Upper lobe of left lung (tissue), 6 donors: Measurements from ENCODE around the gene ZBTB38. TPM values are rescaled to one million over a fixed set of nuclear protein-coding genes. Genes with fewer than 3 reads are reported as not detected.
A peak's percentile ranks its signal among the peaks of the same experiment; 100 is the strongest.

Source experiments
- ATAC-seq, 2 donors: fragments of 200-7000 bp; cut with Tn5 transposase; one replicate each; pipeline ENCODE4 v1.9.1; 2022; ENCODE audit warnings: mild to moderate bottlenecking in 2 of 2, moderate library complexity in 2 of 2; ENCODE audit not compliant: low FRiP score in 2 of 2
- DNase-seq, 2 donors: peaks; one replicate each; pipeline ENCODE4 v3.0.0-alpha.2; 2019 to 2020
- H3K27ac ChIP-seq, 4 donors: fragments of 200-600 bp; sonication (generic); one replicate each; pipeline ENCODE4 v1.5.1; 2016 to 2019
- H3K27me3 ChIP-seq, 4 donors: fragments of 200-600 bp; sonication (generic); one replicate each; pipeline ENCODE4 v1.5.1; 2017 to 2019
- H3K36me3 ChIP-seq, 4 donors: fragments of 200-600 bp; sonication (generic); one replicate each; pipeline ENCODE4 v1.5.1; 2016 to 2019
- H3K4me1 ChIP-seq, 4 donors: fragments of 200-600 bp; sonication (generic); one replicate each; pipeline ENCODE4 v1.5.1; 2018 to 2019
- H3K4me3 ChIP-seq, 4 donors: fragments of 200-600 bp; sonication (generic); one replicate each; pipeline ENCODE4 v1.5.1; 2017 to 2019; ENCODE audit warnings: mild to moderate bottlenecking in 2 of 4, moderate library complexity in 1 of 4
- H3K9me3 ChIP-seq, 4 donors: fragments of 200-600 bp; sonication (generic); one replicate each; pipeline ENCODE4 v1.5.1; 2018 to 2019
- CTCF ChIP-seq, 6 experiments: fragments of 450-650 bp in 4 of 6; fragments of 200-600 bp in 2 of 6; sonication (generic) in 2 of 6; IDR thresholded peaks; one replicate each; pipeline ENCODE4 v1.5.1; 2016 to 2019; ENCODE audit warnings: antibody characterized with exemption in 6 of 6
- EP300 ChIP-seq, 4 donors: sonication (generic); formaldehyde crosslinking; IDR thresholded peaks; one replicate each; pipeline ENCODE4 v1.5.1; 2017; ENCODE audit warnings: antibody characterized with exemption in 4 of 4, control low read depth in 2 of 4
- POLR2A ChIP-seq, 4 donors: fragments of 450-650 bp; IDR thresholded peaks; one replicate each; pipeline ENCODE4 v1.5.1; 2016 to 2017; ENCODE audit warnings: antibody characterized with exemption in 4 of 4, mild to moderate bottlenecking in 2 of 4
- POLR2AphosphoS5 ChIP-seq, 2 donors: sonication (generic); formaldehyde crosslinking; IDR thresholded peaks; one replicate each; pipeline ENCODE4 v1.5.1; 2017; ENCODE audit warnings: antibody characterized with exemption in 2 of 2
- WGBS, 2 donors: methylation state at CpG; one replicate each; pipeline ENCODE4 v1.1.5; 2017 to 2018; 5-methylcytosine and 5-hydroxymethylcytosine counted together
- total RNA-seq, 6 donors: library from RNA; depleted of rRNA in 4 of 6; stranded (reverse); fragments of >200 nt in 4 of 6; gene quantifications; one replicate each; pipeline versions ENCODE4 v1.1.0 to v1.2.1, GENCODE V29; 2016 to 2021
- donor health status: DM: no; HTN: no; CAD: no; lungs with moderate emphysema.
- donor health status: DM: no; HTN: yes; CAD: no; lungs with severe emphysema.

Gene ZBTB38
- total RNA-seq, 6 donors from 2014 or later = 80.2 to 146 (median 91.8) TPM

DNA sequence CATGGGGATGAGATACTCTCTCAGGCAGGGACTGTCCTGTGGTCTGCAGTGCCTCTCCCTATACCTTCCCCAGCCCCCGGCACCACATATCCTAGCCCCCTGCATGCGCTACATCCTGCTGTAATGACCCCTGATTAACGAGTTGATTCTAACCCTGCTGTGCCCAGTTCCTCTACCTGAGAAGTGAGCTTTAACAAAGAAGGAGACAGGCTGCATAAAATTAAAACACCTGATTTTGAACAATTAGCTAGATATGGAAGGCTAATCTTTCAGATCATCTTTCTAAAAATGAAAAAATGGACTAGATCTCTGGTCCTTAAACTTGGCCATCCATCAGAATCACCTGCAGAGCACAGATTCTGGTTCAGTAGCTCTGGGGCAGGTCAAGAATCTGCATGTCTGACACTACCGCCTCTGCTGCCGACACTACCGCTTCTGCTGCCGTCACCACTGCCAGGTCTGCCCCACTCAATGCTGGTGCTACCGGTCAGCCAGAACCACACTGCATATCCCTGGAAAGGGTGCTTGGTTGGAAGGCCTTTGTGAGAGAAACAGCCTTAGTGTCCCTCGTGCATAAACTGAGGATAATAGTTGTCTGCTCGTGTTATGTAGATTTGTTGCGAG is 33.6 kb upstream of the ZBTB38 start:
- TF ChIP-seq CTCF (IDR thresholded peaks at IDR 0.05) (no peak), POLR2AphosphoS5 (IDR thresholded peaks at IDR 0.05) (no peak), POLR2A (IDR thresholded peaks at IDR 0.05) (no peak), EP300 (IDR thresholded peaks at IDR 0.05) (no peak)
- Histone ChIP-seq H3K4me3 (no peak overlapping the region), H3K27ac (no peak overlapping the region), H3K9me3 (no peaks in the 10 kb centered on the region), H3K4me1 (peaks cover 0 to 9% (median 3%) of the 10 kb centered on the region in 4 donors), H3K36me3 (no peaks in the 10 kb centered on the region), H3K27me3 (no peaks in the 10 kb centered on the region)
- WGBS, 2 donors = 95 to 97% methylated on average over 11 of the region's 11 CpGs
- DNase-seq = no peak
- no peak for ATAC-seq

GRCh38 chr3:141335531-141336061 is 32.7 kb upstream of the ZBTB38 start:
- no peaks in the 10 kb centered on the region for H3K36me3 ChIP-seq
- no peak for DNase-seq
- no peaks in the 10 kb centered on the region for H3K9me3 ChIP-seq
- ATAC-seq = no peak
- WGBS, 2 donors = 84 to 93% methylated on average over 1 to 2 of the region's 2 CpGs
- peaks cover 0 to 9% (median 3%) of the 10 kb centered on the region in 4 donors for H3K4me1 ChIP-seq
- TF ChIP-seq CTCF (IDR thresholded peaks at IDR 0.05) (no peak), POLR2AphosphoS5 (IDR thresholded peaks at IDR 0.05) (no peak), EP300 (IDR thresholded peaks at IDR 0.05) (no peak), POLR2A (IDR thresholded peaks at IDR 0.05) (no peak)
- H3K4me3 ChIP-seq = no peak overlapping the region
- H3K27me3 ChIP-seq = no peaks in the 10 kb centered on the region
- H3K27ac ChIP-seq = no peak overlapping the region

DNA sequence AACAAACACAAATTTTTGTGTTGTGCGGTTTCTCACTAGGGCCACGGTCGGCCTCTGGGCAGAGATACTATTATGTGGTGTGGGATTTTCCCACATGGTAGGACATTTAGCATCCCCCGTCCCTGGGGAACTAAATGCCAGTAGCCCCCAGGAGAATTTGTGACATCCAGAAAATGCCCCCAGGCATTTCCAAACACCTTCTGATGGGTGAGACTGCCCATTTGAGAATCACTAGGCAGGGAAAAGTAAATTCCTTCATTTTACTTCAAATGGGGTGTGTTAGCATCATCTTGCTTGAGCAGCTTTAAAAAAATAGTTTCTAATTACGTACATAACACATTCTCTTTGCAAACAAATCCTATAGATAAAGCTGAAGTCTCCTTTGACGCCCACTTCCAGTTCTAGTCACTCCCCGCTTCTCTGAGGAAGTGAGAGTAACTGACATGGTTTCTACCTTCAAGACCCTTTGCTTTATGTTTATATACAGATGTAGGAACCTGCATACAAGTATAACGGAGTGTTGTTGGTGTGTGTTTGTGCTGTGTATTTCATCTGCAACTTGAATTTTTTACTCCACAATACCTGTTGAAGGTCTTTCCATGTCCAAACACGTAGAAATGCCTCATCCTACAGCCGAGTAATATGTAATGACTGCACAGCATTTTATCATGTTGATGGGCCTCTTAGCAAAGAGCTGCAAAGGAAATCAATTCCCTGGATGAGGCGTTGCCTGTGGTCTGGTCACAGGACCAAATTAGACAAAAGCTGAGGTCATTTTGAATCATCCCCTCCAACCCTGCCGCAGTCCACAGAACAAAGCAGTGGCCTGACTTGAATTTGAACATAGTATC is 31.4 kb upstream of the ZBTB38 start:
- no peaks in the 10 kb centered on the region for H3K36me3 ChIP-seq
- H3K27ac ChIP-seq = peak overlapping the region in 2 of 4 donors; percentile 8 to 54
- peak in 1 of 2 donors; percentile 82 for ATAC-seq
- no peak for DNase-seq
- 67 to 69% methylated on average over 11 to 12 of the region's 12 CpGs for WGBS, 2 donors
- H3K4me1 ChIP-seq = peaks cover 0 to 9% (median 3%) of the 10 kb centered on the region in 4 donors
- TF ChIP-seq EP300 (IDR thresholded peaks at IDR 0.05) (no peak), CTCF (IDR thresholded peaks at IDR 0.05) (no peak), POLR2AphosphoS5 (IDR thresholded peaks at IDR 0.05) (no peak), POLR2A (IDR thresholded peaks at IDR 0.05) (no peak)
- H3K9me3 ChIP-seq = no peaks in the 10 kb centered on the region
- no peak overlapping the region for H3K4me3 ChIP-seq
- no peaks in the 10 kb centered on the region for H3K27me3 ChIP-seq

- TF ChIP-seq EP300 (IDR thresholded peaks at IDR 0.05) = no peak
- TF ChIP-seq POLR2AphosphoS5 (IDR thresholded peaks at IDR 0.05) = no peak
- TF ChIP-seq CTCF (IDR thresholded peaks at IDR 0.05) = no peak
- no peak for TF ChIP-seq POLR2A (IDR thresholded peaks at IDR 0.05)
- no peaks in the 10 kb centered on the region for H3K27me3 ChIP-seq
- H3K9me3 ChIP-seq = no peaks in the 10 kb centered on the region
- H3K27ac ChIP-seq = peak overlapping the region in 1 of 4 donors; percentile 54
- H3K4me1 ChIP-seq = peaks cover 0 to 7% (median 2%) of the 10 kb centered on the region in 4 donors
- DNase-seq = no peak
- no peak for ATAC-seq
- WGBS, 2 donors = 59 to 80% methylated on average over 1 of the region's 1 CpG
- H3K36me3 ChIP-seq = no peaks in the 10 kb centered on the region
- no peak overlapping the region for H3K4me3 ChIP-seq
Observed at GRCh38 chr3:141337523-141337854, 30.8 kb upstream of the ZBTB38 start.
